GM21526 (cell line): ENCODE results near the gene SLC5A9.
"Not testable (repeated sequence)": the region's sequence is repeated elsewhere in the genome, so short reads cannot be mapped to it uniquely, and the experiment has no call there.

Experiments used
- ATAC-seq: cut with Tn5 transposase; IDR thresholded peaks from one replicate; pipeline ENCODE4 v1.9.1; 2021; ENCODE audit warnings: moderate library complexity; ENCODE audit not compliant: unreplicated experiment, low FRiP score

Gene SLC5A9

DNA sequence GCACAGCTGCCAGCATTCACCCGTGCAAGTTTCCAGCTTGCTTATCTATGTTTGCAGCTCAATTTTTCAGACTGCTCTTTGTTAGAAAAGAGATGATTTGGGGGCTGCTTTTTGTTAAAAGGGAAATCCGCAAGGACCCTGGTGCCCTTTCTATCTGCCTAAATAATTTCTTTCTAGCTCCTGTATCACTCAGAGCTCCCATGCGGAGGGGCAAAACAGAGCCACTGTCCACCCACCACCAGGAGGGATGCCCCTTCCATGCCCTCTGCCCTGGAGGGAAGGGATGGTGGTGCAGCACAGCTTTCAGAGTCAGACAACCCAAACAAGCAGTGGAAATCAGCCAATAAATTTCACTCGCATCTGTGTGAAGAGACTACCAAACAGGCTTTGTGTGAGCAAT is 13.9 kb upstream of the SLC5A9 start:
- ATAC-seq = no peak

DNA sequence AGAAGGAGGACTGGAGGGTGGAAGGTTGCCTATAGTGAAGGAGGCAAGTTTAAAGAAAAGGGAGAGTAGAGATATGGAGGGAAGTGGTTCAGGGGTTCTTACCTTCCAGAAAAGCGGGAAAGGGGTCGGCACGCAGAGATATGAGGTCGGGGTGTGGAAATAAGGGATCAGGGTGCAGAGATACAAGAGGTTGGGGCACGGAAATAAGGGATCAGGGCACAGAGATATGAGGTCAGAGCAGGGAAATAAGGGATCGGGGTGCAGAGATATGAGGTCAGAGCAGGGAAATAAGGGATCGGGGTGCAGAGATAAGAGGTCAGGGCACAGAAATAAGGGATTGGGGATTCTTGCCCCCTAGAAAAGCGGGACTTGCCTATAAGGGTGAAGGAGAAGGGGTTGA is 9.1 kb upstream of the SLC5A9 start:
- ATAC-seq = not testable (repeated sequence)

DNA sequence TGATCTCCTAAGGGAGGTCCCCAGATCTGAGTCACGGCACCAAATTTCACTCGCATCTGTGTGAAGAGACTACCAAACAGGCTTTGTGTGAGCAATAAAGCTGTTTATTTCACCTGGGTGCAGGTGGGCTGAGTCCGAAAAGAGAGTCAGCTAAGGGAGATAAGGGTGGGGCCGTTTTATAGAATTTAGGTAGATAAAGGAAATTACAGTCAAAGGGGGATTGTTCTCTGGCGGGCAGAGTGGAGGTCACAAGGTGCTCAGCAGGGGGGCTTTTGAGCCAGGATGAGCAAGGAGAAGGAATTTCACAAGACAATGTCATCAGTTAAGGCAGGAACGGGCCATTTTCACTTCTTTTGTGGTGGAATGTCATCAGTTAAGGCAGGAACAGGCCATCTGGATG is 8.2 kb upstream of the SLC5A9 start:
- not testable (repeated sequence) for ATAC-seq

DNA sequence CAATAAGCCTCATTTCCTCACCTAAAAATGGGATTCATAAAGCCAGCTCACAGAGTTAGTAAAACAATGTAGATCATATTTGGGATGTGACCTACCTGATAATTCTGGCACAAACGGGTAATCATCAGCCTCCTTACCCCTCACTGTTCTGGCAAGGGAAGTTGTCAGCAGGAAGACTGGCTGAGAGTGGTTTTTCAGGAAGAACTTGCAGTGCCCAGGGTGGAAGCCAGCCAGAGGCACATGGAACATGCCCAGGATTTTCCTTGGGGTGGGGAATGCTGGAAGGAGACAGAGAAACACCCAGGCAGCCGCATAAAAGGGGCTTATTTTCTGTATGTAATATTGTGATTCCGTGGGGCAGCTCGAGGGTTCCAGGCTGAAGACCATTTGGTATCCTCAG is 7.7 kb upstream of the SLC5A9 start:
- no peak for ATAC-seq

DNA sequence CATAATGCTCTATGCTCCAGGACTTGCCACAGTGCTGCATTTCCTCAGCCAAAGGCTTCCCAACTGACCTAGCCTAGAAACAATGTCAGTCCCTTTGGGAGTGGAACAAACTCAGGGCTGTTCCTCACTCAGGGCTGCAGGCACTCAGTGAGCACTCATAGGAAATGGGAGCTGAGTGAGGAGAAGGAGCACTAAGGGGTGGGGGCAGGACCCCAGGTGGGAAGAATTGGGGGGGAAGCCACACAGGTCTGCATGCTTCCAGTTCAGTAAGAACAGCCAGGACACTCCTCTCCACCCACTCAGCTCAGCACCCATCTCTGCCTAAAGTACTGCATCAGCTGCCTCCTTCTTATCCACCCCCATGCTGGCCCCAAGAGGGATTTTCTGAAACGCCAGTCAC is 7.3 kb upstream of the SLC5A9 start:
- no peak for ATAC-seq

DNA sequence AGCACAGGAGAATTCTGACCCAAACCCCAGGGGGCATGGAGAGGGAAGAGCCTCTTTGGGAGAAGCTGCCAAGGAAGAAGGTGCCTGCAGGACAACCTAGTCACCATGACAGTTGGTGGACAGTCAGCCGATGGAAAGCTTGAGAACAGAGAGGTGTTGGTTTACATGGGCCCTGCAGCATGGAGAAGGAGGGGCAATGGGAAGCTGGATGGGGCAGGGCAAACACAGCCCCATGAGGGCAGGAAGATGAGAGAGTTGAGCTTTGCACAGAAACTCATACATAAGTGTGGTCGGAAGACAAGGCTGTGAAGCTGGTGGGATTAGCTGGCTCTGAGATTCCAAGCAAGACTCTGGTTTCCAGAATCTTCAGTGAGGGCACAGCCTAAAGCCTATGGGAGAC is 6.6 kb upstream of the SLC5A9 start:
- no peak for ATAC-seq

DNA sequence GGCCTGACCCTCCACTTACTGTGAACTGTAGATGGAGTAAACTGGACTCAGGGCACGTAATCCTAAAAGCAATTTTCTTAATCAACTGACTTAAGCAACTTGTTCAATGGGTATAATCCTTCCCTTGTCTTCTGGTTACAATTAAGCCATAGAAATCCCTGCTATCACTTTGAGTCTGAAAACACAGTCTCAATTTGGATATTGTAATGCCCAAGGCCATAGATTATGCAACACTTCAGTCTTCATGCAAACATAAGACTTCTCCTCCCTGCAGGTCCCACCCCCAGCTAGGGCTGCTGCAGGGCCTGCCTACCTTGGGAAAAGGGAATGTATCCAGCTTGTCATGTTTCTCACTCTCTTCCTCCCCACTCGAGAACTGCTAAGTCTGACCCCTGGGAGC is 6.2 kb upstream of the SLC5A9 start:
- no peak for ATAC-seq

DNA sequence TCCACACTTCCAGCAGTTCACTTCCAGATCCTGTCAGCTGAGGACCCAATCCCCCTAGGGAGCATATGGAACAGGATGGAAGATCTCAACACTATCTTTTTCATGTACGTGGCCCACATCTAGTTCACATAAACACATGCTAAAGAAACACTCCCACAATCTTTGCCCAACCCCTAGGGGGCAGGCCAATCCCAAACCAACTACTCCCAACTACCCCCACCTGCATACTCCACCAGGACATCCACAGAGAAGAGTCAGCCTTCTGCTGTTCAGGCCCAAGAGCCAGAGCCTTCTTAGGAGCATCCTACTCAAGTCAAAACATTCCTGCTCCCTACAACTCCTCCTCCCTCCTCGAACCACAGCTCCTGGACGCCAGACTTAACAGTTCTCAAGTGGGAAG is 5.6 kb upstream of the SLC5A9 start:
- no peak for ATAC-seq

DNA sequence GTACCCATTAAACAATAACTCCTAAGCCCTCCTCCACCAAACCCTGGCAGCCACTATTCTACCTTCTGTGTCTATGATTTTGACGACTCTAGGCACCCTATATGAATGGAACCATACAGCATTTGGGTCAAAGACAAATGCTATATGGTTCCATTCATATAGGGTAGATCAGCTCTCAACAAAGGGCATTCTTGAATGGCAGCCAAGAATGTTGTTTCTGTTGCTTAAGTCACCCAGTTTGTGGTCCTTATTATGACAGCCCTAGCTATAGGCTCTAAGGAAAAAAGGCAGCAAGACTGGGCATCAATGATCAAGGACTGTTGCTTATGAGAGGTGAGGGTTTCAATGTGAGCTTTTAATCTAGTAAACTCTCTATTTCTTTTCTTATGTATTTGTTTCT is 4.7 kb upstream of the SLC5A9 start:
- no peak for ATAC-seq

DNA sequence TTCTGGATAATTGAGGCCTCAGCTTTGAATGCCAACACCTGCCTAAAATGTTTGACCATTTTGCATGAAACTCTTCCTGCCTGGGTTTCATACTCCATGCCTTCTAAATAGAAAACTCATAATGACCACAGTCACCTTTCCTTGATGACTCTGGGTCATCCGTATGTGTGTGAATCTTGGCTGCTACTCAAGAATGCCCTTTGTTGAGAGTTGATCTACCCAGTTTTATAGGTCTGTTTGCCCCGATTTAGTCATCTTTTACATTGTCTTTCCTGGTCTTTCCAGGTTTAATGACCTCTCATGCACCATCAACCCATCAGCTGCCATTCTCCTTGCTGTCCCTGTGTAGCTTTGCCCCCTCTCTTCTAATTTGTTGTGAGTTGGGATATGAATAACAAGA is 2.7 kb upstream of the SLC5A9 start:
- ATAC-seq = no peak

DNA sequence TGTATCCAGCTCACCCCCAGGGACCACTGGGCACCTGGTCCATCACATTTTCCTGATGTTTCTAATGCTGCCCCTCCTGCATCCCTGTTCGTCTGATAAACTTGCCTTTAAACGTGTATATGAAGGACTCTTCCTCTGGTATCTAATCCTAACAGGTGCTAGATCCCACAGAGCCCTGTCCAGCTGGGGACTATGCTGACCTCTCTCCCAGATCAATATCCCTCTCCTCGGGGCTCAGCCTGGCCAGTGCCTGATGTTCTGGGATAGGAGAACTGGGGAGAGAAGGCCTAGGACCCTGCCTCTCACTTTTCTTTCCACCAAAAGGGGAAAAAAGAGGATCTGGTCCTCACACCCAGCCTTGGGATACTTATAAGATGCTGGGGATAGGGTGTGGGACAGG is 1.4 kb upstream of the SLC5A9 start:
- ATAC-seq = no peak

DNA sequence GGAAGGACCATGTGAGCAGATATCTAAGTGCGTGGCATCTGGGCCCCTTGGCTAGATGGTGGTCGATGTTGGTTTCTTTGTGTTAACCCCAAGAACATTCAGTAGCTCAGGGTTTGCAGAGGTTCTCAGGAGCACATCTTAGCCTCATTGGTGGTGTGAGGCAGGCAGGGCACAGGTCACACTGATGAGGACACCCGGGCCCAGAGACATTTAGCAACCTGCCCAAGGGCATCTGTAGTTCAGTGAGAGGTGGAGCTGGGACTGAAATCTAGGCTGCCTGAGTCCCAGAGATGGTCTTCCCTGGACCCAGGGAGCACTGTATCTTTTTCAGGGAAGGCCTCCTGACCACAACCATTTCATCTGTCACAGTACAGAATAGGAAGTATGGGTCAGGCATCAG is 859 bp upstream of the SLC5A9 start:
- no peak for ATAC-seq

DNA sequence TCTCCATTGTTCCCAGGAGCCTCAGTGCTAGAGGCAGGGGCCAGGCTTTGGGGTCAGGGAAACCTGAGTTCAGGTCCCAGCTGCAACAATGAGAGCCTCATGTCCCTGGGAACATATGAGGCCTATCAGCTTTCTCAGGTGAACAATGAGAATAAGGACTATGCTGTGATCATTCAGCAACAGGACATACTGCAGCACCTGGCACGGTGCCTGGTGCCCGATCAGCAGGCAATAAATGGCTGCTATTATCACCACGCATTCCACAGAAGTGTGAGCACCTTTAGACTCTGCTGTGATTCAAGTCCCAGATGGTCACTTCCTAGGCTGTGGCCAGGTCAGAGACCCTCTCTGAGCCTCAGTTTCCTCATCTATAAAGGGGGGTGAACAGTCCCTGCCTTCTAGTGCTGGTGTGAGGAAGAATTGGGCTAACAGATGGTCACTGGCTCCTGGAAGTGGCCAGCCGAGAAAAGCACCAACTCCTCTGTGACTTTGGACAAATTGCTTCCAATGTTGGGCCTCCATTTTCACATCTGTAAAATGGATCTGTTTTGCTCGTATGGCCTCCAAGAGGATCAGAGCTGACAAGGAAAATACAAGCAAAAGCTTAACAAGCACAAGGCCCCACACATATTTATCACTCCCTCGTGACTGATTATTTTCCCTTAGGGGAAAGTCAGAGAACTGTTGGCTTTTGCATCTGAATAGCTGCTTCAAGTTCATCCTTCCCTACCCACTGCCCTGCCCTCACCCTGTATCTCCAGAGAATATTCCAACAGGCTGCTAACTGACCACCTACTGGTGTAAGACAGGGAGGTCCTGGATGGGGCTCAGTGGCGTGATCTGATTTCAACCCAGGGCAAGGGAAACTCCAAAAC is 1.1 kb downstream of the SLC5A9 start:
- no peak for ATAC-seq

DNA sequence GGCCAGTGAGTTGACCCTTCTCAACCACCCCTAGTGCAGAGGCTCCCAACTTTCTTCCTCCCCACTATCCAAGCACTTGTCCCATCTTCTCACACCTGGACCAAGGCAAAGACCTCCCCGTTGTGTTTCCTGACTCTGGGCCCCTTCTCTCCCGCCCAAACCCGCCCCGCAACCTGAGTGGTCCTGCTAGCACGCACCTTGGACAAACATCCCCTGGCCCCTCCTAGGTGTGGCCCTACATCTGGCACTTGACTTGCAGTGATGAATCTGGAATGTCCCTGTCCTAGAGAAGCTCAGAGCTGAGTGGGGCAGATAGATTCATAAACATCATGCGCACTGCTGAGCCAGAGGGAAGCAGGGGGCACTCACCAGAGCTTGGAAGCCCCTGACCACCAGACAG is 2.3 kb downstream of the SLC5A9 start:
- no peak for ATAC-seq

DNA sequence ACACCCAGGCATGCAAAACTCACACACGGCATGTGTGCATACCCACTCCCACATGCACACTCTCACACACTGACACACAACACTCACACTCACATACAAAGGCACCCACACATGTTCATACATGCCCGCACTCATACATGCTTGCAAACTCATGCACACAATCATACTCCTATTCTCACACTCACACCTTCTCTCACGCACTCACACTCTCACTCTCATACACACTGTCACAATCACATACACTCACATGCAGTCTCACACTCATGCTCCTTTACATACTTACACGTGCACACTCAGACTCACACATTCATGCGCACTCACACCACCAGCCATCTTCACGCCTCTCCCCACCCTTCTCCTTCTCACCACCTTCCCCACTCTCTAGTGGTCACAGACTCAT is 3.1 kb downstream of the SLC5A9 start:
- no peak for ATAC-seq

DNA sequence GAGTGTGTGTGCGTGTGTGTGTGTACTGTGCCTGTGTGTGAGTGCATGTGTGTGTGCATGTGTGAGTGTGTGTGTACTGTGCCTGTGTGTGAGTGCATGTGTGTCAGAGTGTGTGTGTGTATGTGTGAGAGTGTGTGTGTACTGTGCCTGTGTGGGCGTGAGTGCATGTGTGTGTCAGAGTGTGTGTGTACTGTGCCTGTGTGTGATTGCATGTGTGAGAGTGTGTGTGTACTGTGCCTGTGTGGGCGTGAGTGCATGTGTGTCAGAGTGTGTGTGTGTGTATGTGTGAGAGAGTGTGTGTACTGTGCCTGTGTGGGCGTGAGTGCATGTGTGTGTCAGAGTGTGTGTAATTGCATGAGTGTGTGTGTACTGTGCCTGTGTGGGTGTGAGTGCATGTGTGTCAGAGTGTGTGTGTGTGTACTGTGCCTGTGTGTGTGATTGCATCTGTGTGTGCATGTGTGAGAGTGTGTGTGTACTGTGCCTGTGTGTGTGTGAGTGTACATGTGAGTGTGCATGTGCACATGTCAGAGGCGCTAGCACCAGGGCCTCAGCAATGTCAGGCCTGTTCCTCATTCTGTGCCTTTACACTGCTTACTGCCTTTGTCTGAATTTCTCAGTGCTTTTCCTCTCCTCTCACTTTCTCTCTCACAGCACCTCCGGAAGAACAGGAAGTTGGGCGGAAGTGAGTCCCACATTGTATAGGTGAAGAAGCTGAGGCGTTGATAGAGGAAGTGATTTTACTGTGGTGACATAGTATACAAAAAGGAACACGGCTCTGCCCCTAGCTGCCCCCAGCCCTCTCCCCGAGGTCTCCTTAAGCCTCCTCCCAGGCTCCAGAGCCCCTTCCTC is 4.9 kb downstream of the SLC5A9 start:
- ATAC-seq = no peak

DNA sequence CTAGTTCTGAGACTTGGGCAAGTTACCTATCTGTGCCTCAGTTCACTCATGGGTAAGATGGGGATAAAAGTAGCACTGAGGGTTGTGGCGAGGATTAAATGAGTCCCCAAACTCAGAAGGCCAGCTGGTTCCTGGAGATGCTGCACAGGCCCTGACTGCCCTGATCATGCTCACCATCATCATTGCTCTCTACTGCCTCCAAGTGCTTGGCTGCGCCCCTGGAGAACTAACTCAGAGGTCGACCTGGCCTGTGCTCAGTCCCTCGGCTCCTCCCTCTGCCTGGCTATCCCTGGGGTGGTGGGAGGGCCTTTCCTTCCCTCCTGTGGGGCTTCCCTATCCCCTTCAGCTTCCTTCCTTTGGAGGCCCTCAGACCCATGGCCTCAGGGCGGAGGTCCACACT is 5.6 kb downstream of the SLC5A9 start:
- ATAC-seq = no peak

DNA sequence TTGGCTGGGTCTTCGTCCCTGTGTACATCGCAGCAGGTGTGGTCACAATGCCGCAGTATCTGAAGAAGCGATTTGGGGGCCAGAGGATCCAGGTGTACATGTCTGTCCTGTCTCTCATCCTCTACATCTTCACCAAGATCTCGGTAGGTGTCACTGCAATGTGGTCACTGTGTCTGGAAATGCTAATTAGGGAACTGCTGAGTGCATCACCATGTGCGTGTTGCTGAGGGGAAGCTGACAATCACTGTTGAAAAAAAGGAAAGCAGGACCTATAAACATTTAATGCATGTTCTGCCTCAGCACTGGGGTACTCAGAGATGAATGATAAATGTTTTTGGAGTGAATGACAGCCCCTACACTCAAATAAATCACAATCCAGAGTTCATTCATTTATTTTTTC is 6.8 kb downstream of the SLC5A9 start:
- no peak for ATAC-seq

DNA sequence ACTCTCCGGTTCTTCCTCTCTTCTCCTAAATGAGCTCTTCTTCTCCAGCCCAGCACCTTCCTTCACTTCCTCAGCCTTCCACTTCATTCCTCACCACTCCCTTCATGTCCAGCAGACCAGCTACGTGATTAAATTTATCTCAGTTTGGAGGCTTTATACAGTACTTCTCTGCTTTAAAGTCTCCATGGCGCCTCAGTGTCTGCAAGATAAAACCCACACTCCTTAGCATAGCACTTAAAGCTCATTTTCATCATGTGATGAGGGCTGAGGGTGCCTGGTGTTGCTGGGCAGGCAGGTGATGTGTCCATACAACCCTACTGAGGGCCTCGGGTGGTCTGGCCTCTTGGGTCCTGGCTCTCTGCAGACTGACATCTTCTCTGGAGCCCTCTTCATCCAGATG is 7.7 kb downstream of the SLC5A9 start:
- no peak for ATAC-seq

DNA sequence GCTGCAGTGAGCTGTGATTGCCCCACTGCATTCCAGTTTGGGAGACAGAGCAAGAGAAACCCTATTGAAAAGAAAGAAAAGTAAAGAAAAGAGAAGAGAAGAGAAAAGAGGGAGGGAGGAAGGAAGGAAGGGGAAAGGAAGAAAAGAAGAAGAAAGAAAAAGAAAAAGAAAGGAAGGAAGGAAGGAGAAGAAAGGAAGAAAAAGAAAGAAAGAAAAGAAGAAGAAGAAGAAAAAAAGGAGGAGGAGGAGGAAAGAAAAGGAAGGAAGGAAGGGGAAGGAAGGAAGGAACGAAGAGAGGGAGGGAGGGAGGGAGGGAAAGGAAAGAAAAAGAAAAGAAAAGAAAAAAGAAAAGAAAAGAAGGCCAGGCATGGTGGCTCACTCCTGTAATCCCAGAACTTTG is 10.2 kb downstream of the SLC5A9 start:
- ATAC-seq = no peak

DNA sequence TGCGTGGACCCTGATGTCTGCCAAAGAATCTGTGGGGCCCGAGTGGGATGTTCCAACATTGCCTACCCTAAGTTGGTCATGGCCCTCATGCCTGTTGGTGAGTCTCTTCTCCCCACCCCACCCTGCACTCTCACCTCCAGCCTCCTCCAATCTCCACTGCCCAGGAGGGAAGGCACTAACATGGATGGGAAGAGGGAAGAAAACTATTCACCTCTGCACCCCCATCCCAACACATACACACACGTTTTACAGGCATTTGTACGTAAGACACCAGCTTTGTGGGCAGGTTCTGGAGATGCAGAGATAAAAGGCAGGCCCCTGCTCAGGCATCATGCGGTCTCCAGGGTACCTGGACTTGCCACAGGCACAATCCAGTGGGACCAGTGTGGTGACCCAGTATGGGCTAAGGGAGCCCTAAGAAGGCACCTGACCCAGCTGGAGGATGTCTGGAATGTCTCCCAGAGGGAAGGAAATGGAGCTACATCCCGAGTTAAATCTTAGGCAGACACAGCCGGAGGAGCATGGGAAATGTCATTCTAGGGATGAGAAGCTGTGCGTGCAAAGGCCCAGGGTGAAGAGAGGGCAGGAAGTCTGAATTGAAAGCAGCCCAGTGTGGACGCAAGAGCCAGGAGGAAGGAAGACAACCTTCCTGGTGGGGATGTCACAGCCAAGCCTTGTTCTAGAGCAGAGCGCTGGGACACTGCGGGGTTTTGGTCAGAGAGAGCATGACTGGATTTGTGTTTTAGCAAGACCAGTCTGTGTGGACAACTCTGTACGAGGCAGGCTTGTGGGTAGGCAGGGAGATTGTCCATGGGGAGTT is 11.4 kb downstream of the SLC5A9 start:
- no peak for ATAC-seq
